DND-41 (cell line): ENCODE data around the gene MEGF8.
"Not testable (repeated sequence)": the region's sequence is repeated elsewhere in the genome, so short reads cannot be mapped to it uniquely, and the experiment has no call there.

Experiments used
- ATAC-seq: fragments of 200-7000 bp; cut with Tn5 transposase; 3 replicates; pipeline ENCODE4 v1.9.1; 2021; ENCODE audit warnings: low read depth; ENCODE audit not compliant: insufficient read depth
- DNase-seq: peaks from one replicate; pipeline ENCODE4 v3.0.0-alpha.2; 2020
- H2AFZ ChIP-seq: 2 replicates; pipeline ENCODE4 v1.6.0; 2012; ENCODE audit warnings: low read depth, low read length
- H3K27ac ChIP-seq: 2 replicates; pipeline ENCODE4 v1.5.1; 2012; ENCODE audit warnings: low read length, inconsistent platforms
- H3K27me3 ChIP-seq: fragments of 200-600 bp; sonication (generic); 2 replicates; pipeline ENCODE4 v1.6.0; 2012; ENCODE audit warnings: low read length, mild to moderate bottlenecking, inconsistent platforms; ENCODE audit not compliant: insufficient read depth, poor library complexity
- H3K36me3 ChIP-seq: 2 replicates; pipeline ENCODE4 v1.5.1; 2012; ENCODE audit warnings: low read length, inconsistent platforms; ENCODE audit not compliant: insufficient read depth
- H3K4me1 ChIP-seq: 2 replicates; pipeline ENCODE4 v1.5.1; 2012; ENCODE audit warnings: mild to moderate bottlenecking, low read length; ENCODE audit not compliant: insufficient read depth
- H3K4me2 ChIP-seq: 2 replicates; pipeline ENCODE4 v1.6.0; 2012; ENCODE audit warnings: mild to moderate bottlenecking, moderate library complexity, low read length, inconsistent platforms; ENCODE audit not compliant: insufficient read depth
- H3K4me3 ChIP-seq, 2 experiments: fragments of 200-600 bp in 1 of 2; shearing (Covaris generic) in 1 of 2; 2 replicates each; pipeline ENCODE4 v1.5.1; 2012 to 2016; ENCODE audit warnings: inconsistent platforms in 2 of 2, low read length in 2 of 2, mild to moderate bottlenecking in 2 of 2, low read depth in 1 of 2, moderate library complexity in 1 of 2
- H3K79me2 ChIP-seq: 2 replicates; pipeline ENCODE4 v1.6.0; 2012; ENCODE audit warnings: low read length, inconsistent platforms; ENCODE audit not compliant: insufficient read depth
- H3K9ac ChIP-seq: 2 replicates; pipeline ENCODE4 v1.6.0; 2012; ENCODE audit warnings: low read depth, mild to moderate bottlenecking, inconsistent platforms, low read length, moderate library complexity
- H3K9me3 ChIP-seq: 2 replicates; pipeline ENCODE4 v1.5.1; 2012; ENCODE audit warnings: low read length, moderate library complexity, mild to moderate bottlenecking, inconsistent platforms; ENCODE audit not compliant: insufficient read depth, severe bottlenecking
- H4K20me1 ChIP-seq: 2 replicates; pipeline ENCODE4 v1.6.0; 2012; ENCODE audit warnings: low read length; ENCODE audit not compliant: insufficient read depth
- CTCF ChIP-seq: IDR thresholded peaks from 2 replicates; pipeline ENCODE4 v1.5.1; 2012; ENCODE audit warnings: borderline replicate concordance, low read length, moderate library complexity, mild to moderate bottlenecking; ENCODE audit not compliant: poor library complexity, severe bottlenecking; ENCODE audit errors: extremely low read depth
- EZH2 ChIP-seq: IDR thresholded peaks from 3 replicates; pipeline ENCODE4 v1.6.1; 2012; ENCODE audit warnings: borderline replicate concordance, low read depth, mild to moderate bottlenecking, moderate library complexity, low read length, inconsistent platforms; ENCODE audit not compliant: severe bottlenecking

The MEGF8 gene

DNA sequence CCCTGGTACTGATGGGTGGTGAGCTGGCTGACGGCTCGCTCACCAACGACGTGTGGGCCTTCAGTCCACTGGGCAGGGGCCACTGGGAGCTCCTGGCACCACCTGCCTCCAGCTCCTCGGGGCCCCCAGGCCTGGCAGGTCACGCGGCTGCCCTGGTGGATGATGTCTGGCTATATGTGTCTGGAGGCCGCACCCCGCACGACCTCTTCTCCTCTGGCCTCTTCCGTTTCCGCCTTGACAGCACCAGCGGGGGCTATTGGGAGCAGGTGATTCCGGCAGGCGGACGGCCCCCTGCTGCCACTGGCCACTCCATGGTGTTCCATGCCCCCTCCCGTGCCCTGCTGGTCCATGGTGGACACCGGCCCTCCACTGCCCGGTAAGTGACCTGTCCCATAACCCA is 10.5 kb downstream of the MEGF8 start:
- ATAC-seq = no peak
- Histone ChIP-seq H3K27ac (no peak overlapping the region), H3K4me3 (no peak overlapping the region), H3K36me3 (peaks cover 12% of the 10 kb centered on the region), H3K27me3 (no peaks in the 10 kb centered on the region), H3K79me2 (peaks cover 5% of the 10 kb centered on the region; the same call in 1 of the 2 replicates), H3K9ac (no peak overlapping the region), H3K4me2 (no peak overlapping the region), H3K9me3 (no peaks in the 10 kb centered on the region), H4K20me1 (peaks cover 7% of the 10 kb centered on the region; the same call in 1 of the 2 replicates), H3K4me1 (no peaks in the 10 kb centered on the region), H2AFZ (no peak overlapping the region)
- TF ChIP-seq EZH2 (no peak), CTCF (no peak)
- no peak for DNase-seq

- H3K27ac ChIP-seq, DNase-seq: not testable (repeated sequence)
These were observed 13.9 kb downstream of the MEGF8 start for GRCh38 chr19:42339126-42339860.

GRCh38 chr19:42339922-42340321 is 14.5 kb downstream of the MEGF8 start:
- H3K27me3 ChIP-seq, H3K9ac ChIP-seq, H3K27ac ChIP-seq, H3K4me1 ChIP-seq, H3K4me2 ChIP-seq, H4K20me1 ChIP-seq, H3K4me3 ChIP-seq, H3K79me2 ChIP-seq, ATAC-seq, H2AFZ ChIP-seq, H3K9me3 ChIP-seq, DNase-seq: not testable (repeated sequence)
- peaks cover 28% of the 10 kb centered on the region for H3K36me3 ChIP-seq

More at GRCh38 chr19:42339126-42339860, 13.9 kb downstream of the MEGF8 start:
- not testable (repeated sequence) for H3K9me3 ChIP-seq, H3K4me2 ChIP-seq, H2AFZ ChIP-seq, H3K27me3 ChIP-seq, H3K4me1 ChIP-seq, ATAC-seq, H3K9ac ChIP-seq, H4K20me1 ChIP-seq, H3K79me2 ChIP-seq, H3K4me3 ChIP-seq
- H3K36me3 ChIP-seq = peaks cover 28% of the 10 kb centered on the region

- ATAC-seq = no peak
These were observed 18.1 kb downstream of the MEGF8 start for GRCh38 chr19:42343344-42344110.

More at GRCh38 chr19:42343344-42344110, 18.1 kb downstream of the MEGF8 start:
- H3K4me2 ChIP-seq = no peak overlapping the region
- H3K36me3 ChIP-seq = peaks cover 19% of the 10 kb centered on the region
- DNase-seq = no peak
- H3K27me3 ChIP-seq = no peaks in the 10 kb centered on the region
- no peak overlapping the region for H2AFZ ChIP-seq
- H3K79me2 ChIP-seq = no peaks in the 10 kb centered on the region
- no peak overlapping the region for H3K9ac ChIP-seq
- no peak overlapping the region for H3K27ac ChIP-seq
- H3K4me3 ChIP-seq = no peak overlapping the region
- 0 out of 2 replicates have a peak, but pooled peaks cover 2% of the 10 kb centered on the region for H4K20me1 ChIP-seq
- no peaks in the 10 kb centered on the region for H3K9me3 ChIP-seq
- no peaks in the 10 kb centered on the region for H3K4me1 ChIP-seq
- no peak for TF ChIP-seq EZH2
- TF ChIP-seq CTCF = peak; percentile 46
